IPS-18a (cell line): ENCODE results near the gene PTPRG.

ENCODE experiments used
- H3K27ac ChIP-seq: one replicate; pipeline ENCODE4 v1.5.1; 2013; ENCODE audit warnings: low read length
- H3K27me3 ChIP-seq: one replicate; pipeline ENCODE4 v1.6.1; 2013; ENCODE audit warnings: mild to moderate bottlenecking, low read length; ENCODE audit not compliant: control insufficient read depth, insufficient read depth
- H3K36me3 ChIP-seq: one replicate; pipeline ENCODE4 v1.6.1; 2013; ENCODE audit warnings: low read depth, low read length; ENCODE audit not compliant: control insufficient read depth
- H3K4me1 ChIP-seq: one replicate; pipeline ENCODE4 v1.6.1; 2013; ENCODE audit warnings: low read depth, low read length; ENCODE audit not compliant: control insufficient read depth
- H3K4me3 ChIP-seq: one replicate; pipeline ENCODE4 v1.5.1; 2013; ENCODE audit warnings: low read length
- H3K9ac ChIP-seq: one replicate; pipeline ENCODE4 v1.6.1; 2013; ENCODE audit warnings: mild to moderate bottlenecking, low read length, moderate library complexity
- H3K9me3 ChIP-seq: one replicate; pipeline ENCODE4 v1.6.1; 2013; ENCODE audit warnings: low read depth, low read length; ENCODE audit not compliant: control insufficient read depth

Gene PTPRG

DNA sequence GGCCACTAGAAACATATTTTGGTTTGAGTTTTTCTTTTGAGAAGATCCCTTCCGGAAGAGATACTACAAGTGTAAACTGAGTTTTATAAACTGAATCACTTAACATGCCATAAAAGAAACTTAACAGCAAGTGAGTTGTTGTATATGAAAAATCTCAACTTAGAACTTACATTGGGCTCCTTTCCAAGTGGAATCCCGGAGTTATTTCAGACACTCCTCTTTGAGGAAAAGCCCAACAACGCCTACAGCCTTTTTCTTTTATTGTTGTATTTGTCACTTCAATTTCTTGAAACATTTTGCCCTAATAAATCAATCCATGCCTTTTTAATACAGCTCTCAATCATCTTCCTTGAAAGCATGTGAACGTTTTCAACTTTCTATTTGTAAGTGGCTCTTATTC lies 674.6 kb downstream of the PTPRG start:
- no peak overlapping the region for H3K27ac ChIP-seq
- no peaks in the 10 kb centered on the region for H3K27me3 ChIP-seq
- peaks cover 4% of the 10 kb centered on the region for H3K4me1 ChIP-seq
- H3K9ac ChIP-seq, result no peak overlapping the region
- no peaks in the 10 kb centered on the region for H3K36me3 ChIP-seq
- no peaks in the 10 kb centered on the region for H3K9me3 ChIP-seq
- H3K4me3 ChIP-seq, result no peak overlapping the region

DNA sequence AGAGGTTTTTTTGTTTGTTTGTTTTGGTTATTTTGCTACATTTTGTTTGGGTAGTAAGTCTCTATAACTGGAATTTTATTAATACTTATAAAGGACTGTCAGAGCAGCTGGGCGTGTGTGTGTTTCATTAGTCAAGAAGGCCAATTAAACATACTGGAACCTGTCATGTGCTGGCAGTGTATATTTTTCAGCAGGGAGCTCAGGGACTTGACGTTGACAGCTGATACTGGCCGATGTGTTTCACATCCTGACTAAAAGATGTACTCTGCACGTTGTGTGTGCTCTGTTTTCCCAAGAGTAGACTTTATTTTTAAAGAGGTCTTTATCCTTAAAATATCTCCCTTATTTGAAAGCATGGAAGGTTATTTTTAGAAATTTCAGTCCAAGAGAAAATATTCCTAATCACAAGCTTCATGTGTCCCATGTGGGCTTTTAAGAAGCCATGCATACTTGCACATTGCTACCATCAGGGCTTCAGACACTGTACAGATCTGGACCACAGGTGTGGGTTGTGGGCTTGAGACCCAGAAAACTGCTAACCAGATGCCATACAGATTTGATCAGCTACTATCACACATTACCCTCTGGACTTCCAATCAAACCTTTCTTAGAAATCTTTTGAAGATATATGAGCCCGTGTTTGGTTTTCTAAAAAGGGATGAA lies 676.0 kb downstream of the PTPRG start:
- H3K27me3 ChIP-seq, result no peaks in the 10 kb centered on the region
- no peaks in the 10 kb centered on the region for H3K9me3 ChIP-seq
- no peak overlapping the region for H3K9ac ChIP-seq
- no peaks in the 10 kb centered on the region for H3K36me3 ChIP-seq
- H3K4me3 ChIP-seq, result no peak overlapping the region
- peaks cover 16% of the 10 kb centered on the region for H3K4me1 ChIP-seq
- H3K27ac ChIP-seq, result no peak overlapping the region

- no peaks in the 10 kb centered on the region for H3K27me3 ChIP-seq
- no peak overlapping the region for H3K27ac ChIP-seq
- H3K36me3 ChIP-seq, result no peaks in the 10 kb centered on the region
- peaks cover 22% of the 10 kb centered on the region for H3K4me1 ChIP-seq
- H3K9me3 ChIP-seq, result no peaks in the 10 kb centered on the region
- no peak overlapping the region for H3K4me3 ChIP-seq
- H3K9ac ChIP-seq, result no peak overlapping the region
Observed at GRCh38 chr3:62238003-62238402, 676.6 kb downstream of the PTPRG start.

- Histone ChIP-seq H3K4me1 (peaks cover 26% of the 10 kb centered on the region), H3K27ac (no peak overlapping the region), H3K27me3 (no peaks in the 10 kb centered on the region)
Observed at GRCh38 chr3:62238431-62238830, 677.1 kb downstream of the PTPRG start.

GRCh38 chr3:62241279-62241678 lies 679.9 kb downstream of the PTPRG start:
- H3K4me3 ChIP-seq, result no peak overlapping the region
- H3K27ac ChIP-seq, result no peak overlapping the region
- H3K9ac ChIP-seq, result no peak overlapping the region
- no peaks in the 10 kb centered on the region for H3K27me3 ChIP-seq
- peaks cover 52% of the 10 kb centered on the region for H3K4me1 ChIP-seq
- H3K9me3 ChIP-seq, result no peaks in the 10 kb centered on the region
- peaks cover 3% of the 10 kb centered on the region for H3K36me3 ChIP-seq

More at GRCh38 chr3:62238431-62238830, 677.1 kb downstream of the PTPRG start:
- Histone ChIP-seq H3K36me3 (no peaks in the 10 kb centered on the region), H3K9me3 (no peaks in the 10 kb centered on the region), H3K4me3 (no peak overlapping the region), H3K9ac (no peak overlapping the region)

DNA sequence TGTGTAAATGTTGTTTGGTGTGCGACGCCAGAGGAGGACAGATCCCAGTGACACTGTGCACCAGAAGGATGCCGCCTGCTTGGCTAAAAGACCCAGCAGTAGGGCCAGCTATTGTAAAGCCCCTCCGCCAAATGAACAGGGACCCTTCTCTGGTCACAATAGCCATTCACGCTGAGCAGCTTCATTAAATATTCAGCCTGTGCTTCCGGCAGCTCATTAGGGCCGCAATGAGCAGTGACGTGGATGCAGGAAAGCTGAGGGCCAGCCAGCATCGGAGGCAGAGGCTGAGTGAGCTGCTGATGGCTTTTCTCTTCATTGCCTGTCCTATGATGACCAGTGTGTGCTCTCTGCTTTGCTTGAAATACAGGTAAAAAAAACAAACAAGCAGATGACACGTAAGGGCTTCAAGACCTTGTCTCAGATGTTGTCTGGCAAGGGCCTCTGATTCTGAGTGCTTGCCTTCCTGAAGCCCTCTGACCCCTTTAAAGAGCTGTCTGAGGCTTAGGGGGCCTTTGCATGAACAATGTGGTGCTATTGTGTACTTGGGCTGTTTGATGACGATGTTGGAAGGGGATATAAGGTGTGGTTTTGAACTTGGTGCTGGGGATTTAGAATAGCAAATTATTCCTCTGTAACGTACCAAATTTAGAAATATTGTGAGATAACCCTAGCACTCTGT lies 681.6 kb downstream of the PTPRG start:
- Histone ChIP-seq H3K9ac (no peak overlapping the region), H3K9me3 (no peaks in the 10 kb centered on the region), H3K27ac (no peak overlapping the region), H3K36me3 (peaks cover 3% of the 10 kb centered on the region), H3K27me3 (no peaks in the 10 kb centered on the region), H3K4me3 (peak overlapping the region; percentile 7), H3K4me1 (peaks cover 66% of the 10 kb centered on the region)

GRCh38 chr3:62246094-62246493 lies 684.7 kb downstream of the PTPRG start:
- Histone ChIP-seq H3K9ac (no peak overlapping the region), H3K27ac (no peak overlapping the region), H3K4me1 (peaks cover 71% of the 10 kb centered on the region), H3K4me3 (no peak overlapping the region), H3K9me3 (no peaks in the 10 kb centered on the region), H3K27me3 (no peaks in the 10 kb centered on the region), H3K36me3 (peaks cover 3% of the 10 kb centered on the region)

DNA sequence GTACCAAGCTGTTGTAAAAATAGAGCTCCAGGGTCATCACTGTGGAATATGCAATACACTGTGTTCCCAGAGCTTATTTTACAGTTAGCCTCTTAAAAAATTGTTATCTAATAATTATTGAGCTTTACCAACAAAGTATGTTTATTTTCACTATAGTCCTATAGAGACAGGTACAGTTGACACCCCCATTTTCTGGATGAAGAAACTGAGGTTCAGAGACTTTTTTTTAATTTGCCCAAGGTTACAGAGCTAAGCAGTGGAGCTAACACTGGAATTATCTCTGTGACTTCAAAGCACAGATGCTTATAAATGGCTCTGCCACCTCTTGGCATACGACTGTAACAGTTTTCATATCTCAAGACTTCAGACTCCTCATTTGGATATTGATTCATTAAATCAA lies 685.6 kb downstream of the PTPRG start:
- Histone ChIP-seq H3K4me3 (no peak overlapping the region), H3K27me3 (no peaks in the 10 kb centered on the region), H3K4me1 (peaks cover 65% of the 10 kb centered on the region), H3K36me3 (peaks cover 3% of the 10 kb centered on the region), H3K9me3 (no peaks in the 10 kb centered on the region), H3K27ac (no peak overlapping the region), H3K9ac (no peak overlapping the region)

DNA sequence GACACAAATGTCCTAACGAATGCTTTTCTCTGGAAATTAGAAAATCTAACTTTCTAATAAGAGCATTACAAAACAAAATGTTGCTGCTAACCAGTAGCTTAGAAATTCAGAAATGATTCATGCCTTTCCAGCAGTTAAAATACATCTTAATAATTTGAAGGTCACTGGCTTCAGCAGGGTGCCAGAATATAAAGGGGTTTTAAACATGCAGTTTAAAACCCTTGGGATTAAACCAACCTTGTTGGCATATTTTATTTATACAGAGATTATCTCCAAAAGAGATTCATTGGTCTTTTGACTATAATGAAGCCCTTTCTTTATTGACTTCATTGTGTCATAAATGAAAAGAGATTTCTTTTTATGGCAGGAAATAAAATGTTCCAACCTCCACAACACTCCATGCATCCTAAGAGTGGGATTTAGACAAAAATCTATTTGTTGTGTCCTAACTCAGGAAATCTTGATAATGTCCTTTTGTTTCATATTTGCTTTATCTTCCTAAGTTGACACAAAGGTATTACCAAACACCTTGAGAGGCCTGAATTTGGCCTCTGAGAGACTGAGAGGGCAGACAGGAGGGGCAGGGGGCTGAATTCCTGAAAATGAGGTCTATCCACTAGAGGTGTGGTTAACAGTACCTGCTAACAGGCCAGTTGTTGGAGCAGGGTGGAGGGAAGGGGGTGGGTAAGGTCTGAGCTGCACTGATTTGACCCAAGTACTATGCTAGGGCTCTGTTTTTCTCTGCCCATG lies 687.5 kb downstream of the PTPRG start:
- Histone ChIP-seq H3K4me1 (peaks cover 47% of the 10 kb centered on the region), H3K9ac (no peak overlapping the region), H3K9me3 (no peaks in the 10 kb centered on the region), H3K27ac (no peak overlapping the region), H3K27me3 (no peaks in the 10 kb centered on the region), H3K4me3 (no peak overlapping the region), H3K36me3 (peaks cover 3% of the 10 kb centered on the region)

GRCh38 chr3:62249484-62249776 lies 688.1 kb downstream of the PTPRG start:
- no peaks in the 10 kb centered on the region for H3K27me3 ChIP-seq
- H3K27ac ChIP-seq, result no peak overlapping the region
- no peaks in the 10 kb centered on the region for H3K36me3 ChIP-seq
- H3K4me1 ChIP-seq, result peaks cover 43% of the 10 kb centered on the region
- H3K9me3 ChIP-seq, result no peaks in the 10 kb centered on the region
- no peak overlapping the region for H3K9ac ChIP-seq
- no peak overlapping the region for H3K4me3 ChIP-seq

- Histone ChIP-seq H3K27me3 (no peaks in the 10 kb centered on the region), H3K4me3 (no peak overlapping the region), H3K9ac (no peak overlapping the region)
Observed at GRCh38 chr3:62249855-62250543, 688.6 kb downstream of the PTPRG start.

More at GRCh38 chr3:62249855-62250543, 688.6 kb downstream of the PTPRG start:
- Histone ChIP-seq H3K9me3 (no peaks in the 10 kb centered on the region), H3K27ac (no peak overlapping the region), H3K4me1 (peaks cover 38% of the 10 kb centered on the region), H3K36me3 (no peaks in the 10 kb centered on the region)
